C1 segment of cervical spinal cord (tissue), 14 donors: ENCODE results near the gene DTNB.
"Not testable (repeated sequence)": the region's sequence is repeated elsewhere in the genome, so short reads cannot be mapped to it uniquely, and the experiment has no call there.

Source experiments
- DNase-seq, 14 donors: peaks; one replicate each; lab custom pipeline; 2025; lab: John Stamatoyannopoulos, UW

Gene DTNB

DNA sequence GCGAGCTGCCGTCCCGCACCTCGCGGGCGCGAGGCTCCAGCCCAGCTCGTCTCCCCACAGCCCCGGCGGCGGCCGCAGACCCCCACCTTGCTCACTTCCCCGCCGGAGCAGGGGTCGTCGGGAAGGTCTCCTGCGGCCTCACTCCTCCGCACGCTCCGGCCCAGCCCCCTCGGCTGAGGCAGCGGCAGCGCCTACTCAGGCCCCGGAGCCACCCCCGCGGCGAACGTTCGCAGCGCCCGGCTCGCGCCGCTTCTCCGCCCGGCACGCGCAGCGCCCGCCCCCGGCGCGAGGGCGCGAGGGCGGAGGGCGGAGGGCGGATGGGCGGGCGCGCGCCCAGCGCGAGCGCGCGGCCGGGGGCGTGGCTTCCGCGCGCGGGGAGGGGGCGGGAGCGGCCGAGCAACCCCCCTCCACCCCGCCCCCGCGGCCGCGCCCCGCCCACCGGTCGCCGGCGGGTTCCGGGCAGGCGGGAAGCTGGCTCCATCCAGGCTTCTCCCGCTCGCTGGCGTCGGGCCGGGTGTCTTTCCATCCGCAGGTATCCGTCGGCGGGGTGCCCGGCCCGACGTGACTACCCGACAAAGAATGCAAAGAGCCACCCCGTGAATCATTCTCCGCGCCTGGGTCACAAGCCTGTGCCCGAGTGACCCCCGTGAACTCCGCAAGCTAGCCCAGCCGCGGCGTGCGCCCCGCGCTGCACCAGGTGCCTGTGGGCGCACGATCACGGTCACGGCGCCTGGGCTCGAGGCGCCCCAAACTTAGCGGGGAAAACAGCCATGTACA lies at the start of gene DTNB:
Gene DTNB, minus strand, starts transcription at position 278 of the 777 bp plus-strand sequence. CDS start 20,917 bp downstream, outside the sequence.
- peak in 12 of 14 donors; percentile 38 to 85 (median 70) for DNase-seq

DNA sequence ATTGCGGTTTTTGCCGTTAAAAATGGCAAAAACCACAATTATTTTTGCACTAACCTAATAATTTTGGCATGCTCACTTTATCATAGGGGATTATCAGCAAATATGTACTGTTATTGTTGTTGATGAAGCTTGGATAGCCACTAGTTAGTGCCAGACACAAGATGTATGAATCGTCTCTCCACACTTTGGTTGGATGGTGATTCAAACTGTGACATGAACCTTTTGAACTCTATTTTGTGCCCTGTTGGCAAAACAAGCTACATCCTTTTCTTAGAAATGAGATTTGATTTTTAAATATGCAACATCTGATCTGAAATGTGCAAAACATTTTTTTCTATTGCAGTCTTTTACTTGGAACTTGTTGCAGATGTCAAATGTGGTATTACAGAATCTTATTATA lies 48.8 kb upstream of the DTNB start:
- no peak for DNase-seq

- no peak for DNase-seq
Observed at GRCh38 chr2:25720575-25720974, 47.2 kb upstream of the DTNB start.

DNA sequence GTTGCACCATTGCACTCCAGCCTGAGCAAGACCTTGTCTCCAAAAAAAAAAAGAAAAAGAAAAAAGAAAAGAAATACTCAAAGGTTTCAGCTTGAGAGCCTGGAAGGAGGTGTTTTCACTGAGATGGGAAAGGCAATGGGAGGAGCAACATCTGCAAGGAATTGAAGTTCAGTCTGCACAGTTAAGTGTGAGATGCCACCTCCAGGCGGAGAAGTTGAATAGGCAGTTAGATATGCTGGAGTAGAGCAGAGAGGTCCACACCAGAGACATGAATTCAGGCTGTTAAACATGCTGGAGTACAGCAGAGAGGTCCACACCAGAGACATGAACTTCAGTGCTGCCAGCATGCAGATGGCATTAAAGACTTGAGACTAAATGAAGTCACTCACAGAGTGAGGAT lies 41.4 kb upstream of the DTNB start:
- no peak for DNase-seq

DNA sequence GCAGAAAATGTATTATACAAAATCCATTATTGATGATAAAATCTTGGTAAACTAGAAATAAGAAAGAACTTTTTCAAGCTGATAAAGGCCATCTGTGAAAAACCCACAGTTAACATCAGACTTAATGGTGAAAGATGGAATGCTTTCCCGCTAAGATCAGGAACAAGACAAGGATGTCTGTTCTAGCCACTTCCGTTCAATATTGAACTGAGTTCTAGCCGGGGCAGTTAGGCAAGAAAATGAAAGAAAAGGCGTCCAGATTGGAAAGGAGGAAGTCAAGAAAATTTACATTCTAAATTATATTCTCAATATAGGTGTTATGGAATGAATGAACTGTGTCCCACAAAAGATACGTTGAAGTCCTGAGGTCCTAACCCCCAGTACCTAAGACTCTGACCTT lies 39.1 kb upstream of the DTNB start:
- DNase-seq: no peak

DNA sequence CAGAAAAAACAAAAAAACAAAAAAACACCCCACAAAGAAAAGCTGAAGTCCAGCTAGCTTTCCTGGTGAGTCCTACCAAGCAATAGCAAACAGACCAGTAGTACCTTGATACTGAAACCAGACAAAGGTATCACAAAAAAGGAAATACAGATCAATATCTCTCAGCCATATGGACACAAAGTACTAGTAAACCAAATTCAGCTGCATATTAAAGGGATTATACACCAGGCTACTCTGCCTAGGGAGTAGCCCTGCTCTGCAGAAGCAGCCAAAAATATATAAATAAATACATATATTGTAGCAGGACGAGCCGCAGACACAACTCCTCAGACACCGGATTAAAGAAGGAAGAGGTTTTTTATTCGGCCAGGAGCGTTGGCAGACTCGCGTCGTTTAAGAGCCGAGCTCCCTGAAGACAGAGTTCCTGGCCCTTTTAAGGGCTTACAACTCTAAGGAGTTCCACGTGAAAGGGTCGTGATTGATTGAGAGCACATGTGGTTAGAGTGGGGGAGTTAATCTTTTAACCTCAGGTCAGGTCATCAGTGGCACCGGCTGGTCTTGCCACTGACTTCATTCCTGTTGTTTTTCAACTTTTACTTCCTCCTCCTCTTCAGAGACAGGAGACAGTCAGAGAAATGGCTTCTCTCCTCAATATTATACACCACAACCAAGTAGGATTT lies 38.4 kb upstream of the DTNB start:
- peak in 1 of 14 donors; percentile 8 for DNase-seq

DNA sequence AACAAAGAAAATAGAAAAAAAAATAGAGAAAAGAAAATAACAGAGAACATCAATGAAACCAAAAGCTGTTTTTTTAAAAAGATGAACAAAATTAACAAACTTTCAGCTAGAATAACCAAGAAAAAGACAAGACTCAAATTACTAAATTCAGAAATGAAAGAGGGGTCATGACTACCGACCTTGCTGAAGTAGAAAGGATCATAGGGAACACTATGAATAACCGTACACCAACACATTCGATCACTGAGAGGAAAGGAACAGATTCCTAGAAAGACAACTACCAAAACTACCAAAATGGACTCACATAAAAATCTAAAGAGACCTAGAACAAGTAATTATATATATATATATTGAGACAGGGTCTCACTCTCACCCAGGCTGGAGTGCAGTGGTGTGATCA lies 37.4 kb upstream of the DTNB start:
- no peak for DNase-seq

GRCh38 chr2:25709349-25709748 lies 36.0 kb upstream of the DTNB start:
- no peak for DNase-seq

DNA sequence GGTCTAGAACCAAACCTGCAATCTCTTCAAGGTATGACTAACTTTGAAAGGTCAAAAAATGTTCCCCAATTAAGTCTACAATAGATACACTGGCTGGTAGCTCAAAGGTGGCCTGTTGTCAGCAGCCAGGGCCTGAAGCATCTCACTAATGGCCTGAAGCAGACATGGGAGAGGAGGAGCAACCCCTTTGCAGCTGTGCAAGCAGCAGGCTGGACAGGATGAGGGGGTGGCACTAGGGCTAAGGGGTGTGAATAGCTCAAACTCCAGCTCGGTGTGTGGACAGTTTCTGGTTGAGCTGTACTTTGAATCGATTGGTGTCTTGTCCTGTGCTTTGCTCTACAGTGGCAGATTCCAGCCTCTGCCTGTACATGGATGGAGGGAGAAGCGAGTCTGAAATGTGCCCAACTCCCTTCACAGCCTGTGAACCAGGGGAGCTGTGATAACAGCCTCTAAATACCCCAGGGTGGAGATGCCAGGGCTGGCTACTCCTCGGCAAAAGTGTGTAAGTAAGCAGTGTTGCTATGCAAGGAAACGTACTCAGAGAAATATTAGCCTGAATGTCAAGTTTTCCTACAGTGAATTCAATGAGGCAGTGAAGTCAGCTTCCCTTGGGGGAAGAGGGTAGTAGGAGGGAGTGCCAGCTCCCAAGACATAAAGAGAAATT lies 34.7 kb upstream of the DTNB start:
- DNase-seq: no peak

DNA sequence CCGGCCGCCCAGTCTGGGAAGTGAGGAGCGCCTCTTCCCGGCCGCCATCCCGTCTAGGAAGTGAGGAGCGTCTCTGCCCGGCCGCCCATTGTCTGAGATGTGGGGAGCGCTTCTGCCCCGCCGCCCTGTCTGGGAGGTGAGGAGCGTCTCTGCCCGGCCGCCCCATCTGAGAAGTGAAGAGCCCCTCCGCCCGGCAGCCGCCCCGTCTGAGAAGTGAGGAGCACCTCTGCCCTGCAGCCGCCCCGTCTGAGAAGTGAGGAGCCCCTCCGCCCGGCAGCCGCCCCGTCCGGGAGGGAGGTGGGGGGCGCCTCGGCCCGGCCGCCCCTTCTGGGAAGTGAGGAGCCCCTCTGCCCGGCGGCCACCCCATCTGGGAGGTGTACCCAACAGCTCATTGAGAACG lies 32.2 kb upstream of the DTNB start:
- not testable (repeated sequence) for DNase-seq

DNA sequence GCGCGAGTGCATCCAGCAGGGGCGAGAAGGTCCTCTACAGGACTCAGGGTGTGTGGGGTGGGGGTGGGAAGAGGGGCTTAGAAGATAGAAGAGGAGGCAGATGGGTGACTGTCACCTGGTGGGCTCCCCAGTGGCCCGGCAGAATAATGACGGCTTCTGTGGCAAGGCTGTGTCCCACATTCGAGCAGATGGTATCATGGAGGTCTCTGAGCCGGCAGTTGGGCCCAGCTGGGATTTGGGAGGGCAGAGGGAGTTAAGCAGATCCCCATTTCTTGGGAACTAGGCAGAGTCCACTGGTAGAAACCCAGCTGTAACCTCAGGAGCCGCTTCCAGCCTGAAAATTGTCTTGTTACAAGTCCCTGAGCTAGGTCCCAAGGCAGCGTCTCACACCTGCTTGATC lies 28.4 kb upstream of the DTNB start:
- no peak for DNase-seq

DNA sequence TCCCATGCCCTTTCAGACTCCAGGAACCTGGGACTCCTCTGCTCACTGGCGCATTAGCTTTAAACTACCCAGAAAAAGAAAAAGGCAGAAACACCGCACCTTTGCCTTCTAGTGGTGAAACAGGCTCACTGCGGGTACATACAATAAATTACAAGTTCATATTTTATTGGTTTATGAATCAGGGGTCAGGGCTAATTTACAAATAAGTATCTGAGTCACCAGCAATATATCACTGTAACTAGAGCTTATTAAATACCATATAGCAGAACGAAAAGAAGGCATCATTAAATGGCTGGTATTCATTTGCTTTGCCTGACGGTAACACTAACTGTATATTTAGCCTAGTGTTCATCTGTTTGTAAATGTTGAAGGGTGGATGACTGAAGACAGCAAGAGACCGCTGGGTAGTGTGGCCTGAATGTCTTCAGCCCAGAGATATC lies 26.9 kb upstream of the DTNB start:
- DNase-seq: peak in 1 of 14 donors; percentile 37

DNA sequence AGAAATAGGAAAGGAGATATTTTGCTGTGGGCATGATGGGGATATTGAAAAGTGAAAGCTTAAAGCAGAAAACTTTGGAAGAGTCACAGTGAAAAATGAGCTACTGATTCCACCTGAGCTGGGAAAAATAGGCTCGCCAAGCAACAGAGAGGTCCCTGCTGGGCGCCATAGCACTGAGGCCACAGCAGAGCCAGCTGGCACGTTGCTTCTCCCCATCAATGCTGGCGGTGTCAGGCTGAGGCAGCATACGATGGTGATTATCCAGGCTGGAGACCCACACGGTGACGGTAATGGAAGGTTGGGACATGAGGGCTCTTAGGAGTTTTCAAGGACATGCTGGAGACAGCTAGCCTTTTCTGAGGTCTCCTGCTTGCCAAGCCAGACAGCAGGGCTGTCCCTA lies 25.8 kb upstream of the DTNB start:
- DNase-seq: peak in 1 of 14 donors; percentile 80

- DNase-seq: no peak
Observed at GRCh38 chr2:25698752-25699151, 25.4 kb upstream of the DTNB start.

DNA sequence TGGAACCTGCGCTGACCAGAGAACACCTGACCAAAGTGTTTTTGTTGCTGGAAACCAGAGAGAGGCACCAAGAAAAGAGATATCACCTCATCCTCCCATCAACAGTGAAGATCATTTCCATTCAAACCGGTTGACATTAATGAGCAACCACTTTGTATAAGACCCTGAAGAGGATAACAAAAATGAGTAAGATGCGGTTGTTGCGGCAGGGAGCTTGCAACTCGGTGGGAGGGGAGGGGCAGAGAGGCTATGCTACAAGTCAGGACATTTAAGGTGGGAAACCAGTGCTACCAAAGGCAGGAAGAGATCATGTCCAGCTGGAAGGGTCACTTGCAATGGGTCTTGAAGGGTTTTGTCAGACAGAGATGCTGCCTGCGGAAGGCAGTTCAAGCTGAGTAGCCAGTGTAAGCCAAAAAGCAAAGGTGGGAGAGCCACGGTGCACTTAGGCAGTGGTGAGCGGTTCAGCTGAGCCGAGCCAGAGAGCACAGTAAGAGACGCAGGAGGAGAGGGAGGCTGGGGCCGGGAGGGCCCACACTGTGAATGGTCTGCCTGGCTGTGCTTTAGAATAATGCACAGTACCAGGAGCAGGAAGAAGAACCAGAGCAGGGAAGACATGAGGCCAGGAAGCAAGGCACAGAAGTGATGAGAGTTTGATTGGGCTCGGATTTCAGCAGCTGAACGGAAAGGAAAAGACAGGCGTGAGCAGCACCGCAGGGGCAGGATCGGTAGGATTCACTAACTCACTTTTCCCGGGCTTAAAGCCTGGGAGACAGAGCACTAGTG lies 24.4 kb upstream of the DTNB start:
- no peak for DNase-seq

DNA sequence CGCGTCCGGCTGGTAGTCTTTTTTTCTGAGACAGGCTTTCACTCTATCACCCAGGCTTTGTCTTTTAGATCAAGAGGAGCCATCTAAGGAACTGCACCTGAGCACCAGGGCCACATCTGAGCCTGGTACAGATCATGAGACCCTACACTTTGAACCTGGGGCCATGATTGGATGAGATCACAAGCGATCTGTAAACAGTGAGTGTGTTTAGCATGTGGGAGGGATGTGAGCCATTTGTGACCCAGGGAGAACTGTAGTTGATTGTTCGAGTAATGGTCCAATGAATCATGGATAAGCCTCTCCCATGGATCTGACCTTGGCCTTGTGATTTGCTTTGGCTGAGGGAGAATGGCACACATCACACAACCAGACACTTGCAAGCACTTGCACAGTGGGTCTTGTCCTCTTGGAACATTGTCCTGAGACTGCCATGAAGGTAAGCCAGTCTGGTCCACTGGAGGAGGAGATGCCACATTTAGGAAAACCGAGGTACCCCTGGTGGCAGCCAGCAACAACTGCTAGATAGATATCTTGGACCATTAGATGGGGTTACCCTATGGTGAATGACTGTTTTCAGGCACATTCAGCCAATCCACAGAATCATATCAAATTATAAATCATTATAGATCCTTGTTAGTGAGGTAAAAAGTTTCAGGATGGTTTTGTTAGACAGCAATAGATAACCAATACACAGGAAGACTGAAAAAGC lies 19.5 kb upstream of the DTNB start:
- no peak for DNase-seq

DNA sequence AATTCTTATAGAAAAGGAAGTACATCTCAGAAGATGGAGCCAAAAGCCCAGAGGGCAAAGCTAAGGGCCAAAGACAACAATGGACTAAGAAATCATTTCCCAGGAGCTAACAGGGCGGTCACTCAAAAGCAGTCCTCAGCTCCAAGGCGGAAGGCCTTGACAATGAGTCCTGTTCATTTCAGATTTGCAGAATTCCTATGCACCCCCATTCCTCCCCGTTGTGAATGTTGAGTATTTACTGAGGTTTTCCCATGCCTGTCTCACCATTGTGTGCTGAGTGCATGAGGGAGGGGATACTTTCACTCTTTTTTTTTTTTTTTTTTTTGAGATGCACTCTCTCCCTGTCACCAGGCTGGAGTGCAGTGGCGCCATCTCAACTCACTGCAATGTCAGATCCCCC lies 18.8 kb upstream of the DTNB start:
- DNase-seq: no peak

DNA sequence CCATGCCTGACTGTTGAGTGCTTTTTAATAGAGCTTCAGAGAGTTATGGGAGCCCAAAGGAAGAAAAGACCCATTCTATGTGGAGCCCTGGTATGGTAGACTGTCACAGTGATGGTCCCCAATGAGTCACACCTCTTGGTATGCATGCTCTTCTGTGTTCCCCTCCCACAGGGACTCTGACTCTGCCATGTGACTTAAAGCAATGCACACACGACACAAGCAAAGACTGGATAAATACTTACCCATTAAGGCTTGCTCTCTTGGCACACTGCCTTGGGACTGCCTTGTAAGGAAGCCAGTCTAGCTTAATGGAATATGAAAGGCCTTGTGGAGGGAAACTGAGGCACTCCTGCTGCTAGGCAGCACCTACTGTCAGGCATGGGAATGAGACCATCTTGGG lies 16.7 kb upstream of the DTNB start:
- no peak for DNase-seq

DNA sequence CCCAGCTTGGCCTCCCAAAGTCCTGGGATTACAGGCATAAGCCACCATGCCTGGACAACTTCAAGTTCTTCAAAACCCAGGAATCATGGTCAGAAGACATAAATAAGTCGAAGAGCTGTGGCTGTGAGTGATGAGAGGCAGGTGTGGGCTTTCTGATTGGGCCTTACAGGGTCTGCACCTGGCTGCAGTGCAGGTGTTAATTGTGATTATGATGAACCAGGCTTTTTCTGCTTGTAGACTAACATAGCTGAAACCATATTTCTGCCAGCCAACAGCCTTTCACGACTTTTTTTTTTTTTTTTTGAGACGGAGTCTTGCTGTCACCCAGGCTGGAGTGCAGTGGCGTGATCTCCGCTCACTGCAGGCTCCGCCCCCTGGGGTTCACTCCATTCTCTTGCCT lies 14.9 kb upstream of the DTNB start:
- no peak for DNase-seq

DNA sequence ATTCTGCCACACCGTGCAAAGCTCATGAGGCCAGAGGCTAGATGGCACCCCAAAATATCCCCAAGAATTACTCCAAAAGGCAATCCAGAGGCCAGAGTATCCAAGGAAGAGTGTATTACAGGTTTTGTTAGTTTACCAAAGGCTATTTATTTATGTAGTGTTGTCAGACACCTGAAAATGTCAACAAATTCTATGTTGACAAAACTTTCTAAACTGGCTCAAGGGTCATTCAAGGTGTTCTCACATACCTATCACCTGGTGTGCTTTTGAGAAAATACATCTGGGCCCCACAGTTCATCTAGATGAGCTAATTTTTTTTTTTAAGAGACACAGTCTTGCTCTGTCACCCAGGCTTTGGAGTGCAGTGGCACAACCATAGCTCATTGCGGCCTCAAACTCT lies 12.4 kb upstream of the DTNB start:
- no peak for DNase-seq
